HG03442 (cell line): ENCODE data around the gene F8.
"Not testable (repeated sequence)": the region's sequence is repeated elsewhere in the genome, so short reads cannot be mapped to it uniquely, and the experiment has no call there.

Experiments
- ATAC-seq: cut with Tn5 transposase; IDR thresholded peaks from one replicate; pipeline ENCODE4 v1.9.1; 2021; ENCODE audit warnings: mild to moderate bottlenecking, moderate library complexity; ENCODE audit not compliant: unreplicated experiment

The F8 gene

GRCh38 chrX:154818916-154819770 is 203.4 kb downstream of the F8 start:
- ATAC-seq = no peak

- ATAC-seq = not testable (repeated sequence)
Observed at GRCh38 chrX:154817048-154817618, 205.4 kb downstream of the F8 start.

- not testable (repeated sequence) for ATAC-seq
Observed at GRCh38 chrX:154816326-154816898, 206.1 kb downstream of the F8 start.

GRCh38 chrX:154815274-154815818 is 207.2 kb downstream of the F8 start:
- ATAC-seq = no peak

GRCh38 chrX:154813801-154814200 is 208.7 kb downstream of the F8 start:
- no peak for ATAC-seq

- ATAC-seq = no peak
Observed at GRCh38 chrX:154812341-154813101, 210.0 kb downstream of the F8 start.

- no peak for ATAC-seq
Observed at GRCh38 chrX:154809939-154810665, 212.4 kb downstream of the F8 start.

- no peak for ATAC-seq
Observed at GRCh38 chrX:154806837-154807501, 215.6 kb downstream of the F8 start.

- ATAC-seq = no peak
Observed at GRCh38 chrX:154805696-154806091, 216.8 kb downstream of the F8 start.

- peak; percentile 93 for ATAC-seq
Observed at GRCh38 chrX:154804957-154805695, 217.4 kb downstream of the F8 start, which contains the start of gene MPP1. Gene MPP1 (minus strand): TSS chrX:154805485. CDS start chrX:154805373, 112 bp downstream.

GRCh38 chrX:154804261-154804956 is 218.1 kb downstream of the F8 start:
- ATAC-seq = no peak

- ATAC-seq = no peak
Observed at GRCh38 chrX:154802947-154803346, 219.6 kb downstream of the F8 start.

GRCh38 chrX:154800478-154801210 is 221.9 kb downstream of the F8 start:
- ATAC-seq = no peak

- no peak for ATAC-seq
Observed at GRCh38 chrX:154799556-154800348, 222.8 kb downstream of the F8 start.

GRCh38 chrX:154797006-154797405 is 225.5 kb downstream of the F8 start:
- ATAC-seq = no peak

- ATAC-seq = no peak
Observed at GRCh38 chrX:154795016-154795415, 227.5 kb downstream of the F8 start.
